CD4-positive, CD25-positive, alpha-beta regulatory T cell (primary cell): ENCODE results near the gene MGLL. TPM values are rescaled to one million over a fixed set of nuclear protein-coding genes. Genes with fewer than 3 reads are reported as not detected.
A peak's percentile ranks its signal among the peaks of the same experiment; 100 is the strongest.

ENCODE experiments used
- ATAC-seq, 2 donors: fragments of 150-1000 bp; cut with Tn5 transposase; one replicate each; pipeline ENCODE4 v1.10.0; 2021; ENCODE audit warnings: low read depth in 2 of 2, moderate number of reproducible peaks in 2 of 2, moderate library complexity in 1 of 2
- DNase-seq, 3 donors: peaks; one replicate each; pipeline versions ENCODE4 v3.0.0 to v3.0.0-alpha.2; 2012 to 2022; ENCODE audit warnings: mixed read lengths in 1 of 3
- H3K27ac ChIP-seq: one replicate; pipeline ENCODE4 v1.7.0; 2013; ENCODE audit warnings: mild to moderate bottlenecking, low read length; ENCODE audit not compliant: insufficient read depth, poor library complexity, severe bottlenecking
- H3K27me3 ChIP-seq: one replicate; pipeline ENCODE4 v1.7.0; 2013; ENCODE audit warnings: low read length; ENCODE audit not compliant: control insufficient read depth, insufficient read depth
- H3K36me3 ChIP-seq: one replicate; pipeline ENCODE4 v1.7.0; 2013; ENCODE audit warnings: mild to moderate bottlenecking, low read length, moderate library complexity; ENCODE audit not compliant: control insufficient read depth, insufficient read depth
- H3K4me1 ChIP-seq: 2 replicates; pipeline ENCODE4 v1.7.0; 2013; ENCODE audit warnings: mild to moderate bottlenecking, low read length; ENCODE audit not compliant: insufficient read depth, control insufficient read depth, poor library complexity, severe bottlenecking
- H3K4me3 ChIP-seq: one replicate; pipeline ENCODE4 v1.7.0; 2013; ENCODE audit warnings: low read depth, mild to moderate bottlenecking, low read length, moderate library complexity
- H3K9me3 ChIP-seq, 2 experiments: 1 replicate in 1 of 2; 2 replicates in 1 of 2; pipeline ENCODE4 v1.7.0; 2013; ENCODE audit warnings: low read length in 2 of 2, mild to moderate bottlenecking in 1 of 2, moderate library complexity in 1 of 2; ENCODE audit not compliant: control insufficient read depth in 2 of 2
- H3K27ac Mint-ChIP-seq, 3 donors: one replicate each; pipeline ENCODE4 v1.8.0; 2020 to 2022; ENCODE audit warnings: mild to moderate bottlenecking in 3 of 3, mixed read lengths in 3 of 3, moderate library complexity in 2 of 3
- H3K27me3 Mint-ChIP-seq: one replicate; pipeline ENCODE4 v1.8.0; 2022; ENCODE audit warnings: mild to moderate bottlenecking, mixed read lengths
- H3K36me3 Mint-ChIP-seq: one replicate; pipeline ENCODE4 v1.8.0; 2020; ENCODE audit warnings: mixed read lengths
- H3K4me1 Mint-ChIP-seq, 4 donors: one replicate each; pipeline ENCODE4 v1.8.0; 2020 to 2022; ENCODE audit warnings: mixed read lengths in 4 of 4, mild to moderate bottlenecking in 1 of 4
- H3K4me3 Mint-ChIP-seq, 4 donors: one replicate each; pipeline ENCODE4 v1.8.0; 2020 to 2022; ENCODE audit warnings: mild to moderate bottlenecking in 4 of 4, mixed read lengths in 4 of 4, moderate library complexity in 3 of 4
- H3K9me3 Mint-ChIP-seq, 7 donors: one replicate each; pipeline ENCODE4 v1.8.0; 2020 to 2022; ENCODE audit warnings: mixed read lengths in 7 of 7, mild to moderate bottlenecking in 3 of 7, moderate library complexity in 2 of 7
- polyA plus RNA-seq, 4 donors: library from polyadenylated mRNA; unstranded; fragments of 300-500 nt; fragmentation: Illumina TruSeq; gene quantifications; one replicate each; pipeline ENCODE4 v1.2.3, GENCODE V29; 2021
- total RNA-seq: library from RNA; stranded (reverse); gene quantifications from one replicate; pipeline ENCODE4 v1.2.3, GENCODE V29; 2022

The MGLL gene
- total and polyA plus RNA-seq, 5 donors from 2014 or later, result 0.06 to 1.7 (median 1.4) TPM; not detected in 2

DNA sequence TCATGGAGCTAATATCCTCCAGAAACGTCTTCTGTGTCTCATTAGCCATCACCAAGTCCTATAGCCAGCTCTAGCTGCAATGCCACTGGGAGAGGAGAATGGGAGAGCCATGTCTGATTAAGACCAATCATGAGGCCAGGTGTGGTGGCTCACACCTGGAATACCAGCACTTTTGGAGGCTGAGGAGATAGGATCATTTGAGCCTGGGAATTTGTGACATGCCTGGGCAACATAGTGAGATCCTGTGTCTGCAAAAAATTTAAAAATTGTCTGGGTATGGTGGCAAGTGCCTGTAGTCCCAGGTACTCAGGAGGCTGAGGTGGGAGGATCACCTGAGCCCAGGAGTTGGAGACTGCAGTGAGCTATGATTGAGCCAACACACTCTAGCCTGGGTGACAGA, 13.1 kb downstream of the MGLL start:
- Mint-ChIP-seq H3K4me1 (peaks cover 0 to 5% (median 2%) of the 10 kb centered on the region in 4 donors), H3K27me3 (peaks cover 6% of the 10 kb centered on the region), H3K36me3 (no peaks in the 10 kb centered on the region), H3K27ac (no peak overlapping the region), H3K9me3 (peaks cover 0 to 2% (median 0%) of the 10 kb centered on the region in 7 donors), H3K4me3 (no peak overlapping the region)
- DNase-seq, result no peak
- H3K27ac ChIP-seq, result no peak overlapping the region
- no peaks in the 10 kb centered on the region for H3K4me1 ChIP-seq
- no peaks in the 10 kb centered on the region for H3K36me3 ChIP-seq
- H3K9me3 ChIP-seq, result no peaks in the 10 kb centered on the region
- H3K4me3 ChIP-seq, result no peak overlapping the region
- ATAC-seq, result no peak
- no peaks in the 10 kb centered on the region for H3K27me3 ChIP-seq

DNA sequence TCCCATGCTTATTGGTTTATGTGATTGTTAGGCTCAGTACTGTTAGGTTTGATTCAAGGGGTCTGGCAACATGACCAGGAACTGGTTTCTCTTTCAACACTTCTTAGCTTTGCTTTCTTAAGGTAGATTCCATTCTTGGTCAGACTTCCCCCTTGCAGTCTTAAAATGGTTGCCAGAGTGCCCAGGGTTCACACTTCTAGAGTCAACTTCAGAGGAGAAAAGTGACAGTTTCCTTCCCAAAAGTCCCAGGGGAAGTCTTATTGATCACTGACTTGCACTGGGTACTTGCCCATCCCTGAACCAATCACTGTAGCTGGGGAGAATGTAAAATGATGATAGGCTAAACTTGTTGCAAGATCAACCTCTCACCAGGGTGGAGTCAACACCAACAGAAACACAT, 14.1 kb downstream of the MGLL start:
- no peak overlapping the region for H3K4me3 Mint-ChIP-seq
- DNase-seq (no peak), ATAC-seq (no peak)
- H3K36me3 ChIP-seq, result no peaks in the 10 kb centered on the region
- H3K9me3 ChIP-seq, result no peaks in the 10 kb centered on the region
- H3K4me1 Mint-ChIP-seq, result peaks cover 0 to 5% (median 2%) of the 10 kb centered on the region in 4 donors
- H3K36me3 Mint-ChIP-seq, result no peaks in the 10 kb centered on the region
- H3K4me1 ChIP-seq, result no peaks in the 10 kb centered on the region
- peaks cover 6% of the 10 kb centered on the region for H3K27me3 Mint-ChIP-seq
- no peaks in the 10 kb centered on the region for H3K27me3 ChIP-seq
- no peak overlapping the region for H3K27ac ChIP-seq
- H3K4me3 ChIP-seq, result no peak overlapping the region
- H3K9me3 Mint-ChIP-seq, result peaks cover 0 to 2% (median 0%) of the 10 kb centered on the region in 7 donors
- no peak overlapping the region for H3K27ac Mint-ChIP-seq

DNA sequence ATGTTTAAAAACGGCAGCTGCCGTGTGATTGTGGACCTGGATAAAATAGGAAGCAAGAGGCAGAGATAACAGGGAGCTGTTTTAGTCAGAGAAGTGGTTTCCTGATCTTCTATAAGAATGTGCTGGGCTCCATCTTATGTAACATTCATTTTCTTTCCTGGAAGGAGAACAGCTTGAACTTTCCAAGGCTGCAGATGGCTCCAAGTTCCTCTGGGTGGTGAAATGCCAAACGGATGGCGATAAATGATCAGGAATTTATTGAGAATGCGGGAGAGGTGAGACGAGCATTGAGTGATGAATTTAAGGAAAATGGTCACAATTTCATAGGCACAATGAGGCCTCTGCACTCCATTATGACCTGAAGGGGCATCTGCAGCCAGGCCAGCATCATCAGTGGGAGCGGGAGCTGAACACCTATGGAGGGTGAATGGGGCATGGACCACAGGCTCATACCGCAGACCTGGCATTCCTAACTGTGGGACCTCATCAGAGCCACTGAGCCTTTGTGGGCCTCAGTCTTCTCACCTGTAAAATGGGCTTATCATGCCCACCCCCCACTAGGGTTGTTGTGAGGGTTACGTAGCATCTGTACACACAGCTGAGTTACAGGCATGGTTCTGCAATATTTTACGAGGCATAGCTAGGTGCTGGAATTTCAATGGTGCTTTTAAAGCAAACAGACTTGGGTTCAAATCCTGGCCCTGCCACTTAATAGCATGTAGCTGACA, 17.1 kb downstream of the MGLL start:
- ATAC-seq (no peak), DNase-seq (no peak)
- H3K27ac ChIP-seq, result no peak overlapping the region
- Mint-ChIP-seq H3K36me3 (no peaks in the 10 kb centered on the region), H3K9me3 (no peaks in the 10 kb centered on the region), H3K4me1 (peaks cover 6 to 9% (median 7%) of the 10 kb centered on the region in 4 donors), H3K4me3 (no peak overlapping the region), H3K27ac (no peak overlapping the region), H3K27me3 (no peaks in the 10 kb centered on the region)
- peaks cover 4% of the 10 kb centered on the region for H3K4me1 ChIP-seq
- H3K4me3 ChIP-seq, result no peak overlapping the region
- no peaks in the 10 kb centered on the region for H3K27me3 ChIP-seq
- H3K9me3 ChIP-seq, result no peaks in the 10 kb centered on the region
- no peaks in the 10 kb centered on the region for H3K36me3 ChIP-seq

DNA sequence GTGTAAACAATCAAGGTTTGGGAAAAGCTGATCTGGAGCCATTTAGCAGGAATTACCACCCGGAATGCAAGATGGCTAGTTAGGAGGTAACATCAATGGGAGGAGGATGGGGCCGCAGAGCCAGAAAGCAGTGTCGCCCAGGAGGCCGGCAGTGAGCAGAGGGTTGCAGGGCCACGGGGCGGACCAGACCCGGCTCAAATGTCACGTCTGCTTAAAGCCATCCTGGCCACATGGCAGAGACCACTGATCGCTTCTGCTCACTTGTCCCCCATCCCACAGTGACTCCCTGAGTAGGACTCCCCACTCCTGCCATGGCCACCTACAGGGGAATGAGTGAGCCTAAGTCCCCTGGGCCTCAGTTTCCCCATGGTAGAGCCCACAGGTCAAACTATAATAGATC, 18.2 kb downstream of the MGLL start:
- Histone ChIP-seq H3K4me3 (no peak overlapping the region), H3K27ac (no peak overlapping the region), H3K9me3 (no peaks in the 10 kb centered on the region), H3K36me3 (no peaks in the 10 kb centered on the region), H3K4me1 (peaks cover 4% of the 10 kb centered on the region), H3K27me3 (no peaks in the 10 kb centered on the region)
- H3K4me3 Mint-ChIP-seq, result no peak overlapping the region
- H3K4me1 Mint-ChIP-seq, result peaks cover 8 to 9% (median 8%) of the 10 kb centered on the region in 4 donors
- ATAC-seq, result no peak
- DNase-seq, result no peak
- no peaks in the 10 kb centered on the region for H3K36me3 Mint-ChIP-seq
- H3K9me3 Mint-ChIP-seq, result no peaks in the 10 kb centered on the region
- no peaks in the 10 kb centered on the region for H3K27me3 Mint-ChIP-seq
- H3K27ac Mint-ChIP-seq, result no peak overlapping the region

DNA sequence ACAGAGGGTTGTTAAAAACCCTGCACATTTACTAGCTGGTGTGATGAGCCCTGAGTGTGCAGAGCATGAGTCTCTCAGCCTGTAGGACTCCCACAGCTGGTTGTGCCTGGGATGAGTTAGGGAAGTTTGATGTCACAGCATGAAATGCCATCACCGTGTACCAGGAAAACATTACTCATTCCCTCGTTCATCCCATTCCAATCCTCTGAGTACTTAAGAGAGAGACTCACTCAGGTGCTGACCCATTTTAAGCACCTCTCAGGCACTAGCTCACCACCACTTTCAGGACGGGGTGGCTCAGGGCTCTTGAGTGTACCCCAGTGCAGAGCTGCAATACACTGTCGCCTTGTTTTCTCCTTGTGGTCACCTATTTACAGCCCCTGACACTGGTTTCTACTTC, 18.7 kb downstream of the MGLL start:
- Histone ChIP-seq H3K4me3 (no peak overlapping the region), H3K27me3 (no peaks in the 10 kb centered on the region), H3K4me1 (peaks cover 4% of the 10 kb centered on the region), H3K27ac (no peak overlapping the region), H3K9me3 (no peaks in the 10 kb centered on the region), H3K36me3 (no peaks in the 10 kb centered on the region)
- no peak overlapping the region for H3K4me3 Mint-ChIP-seq
- peaks cover 8 to 9% (median 8%) of the 10 kb centered on the region in 4 donors for H3K4me1 Mint-ChIP-seq
- no peak for DNase-seq
- H3K36me3 Mint-ChIP-seq, result no peaks in the 10 kb centered on the region
- no peaks in the 10 kb centered on the region for H3K9me3 Mint-ChIP-seq
- no peaks in the 10 kb centered on the region for H3K27me3 Mint-ChIP-seq
- H3K27ac Mint-ChIP-seq, result no peak overlapping the region
- ATAC-seq, result no peak

DNA sequence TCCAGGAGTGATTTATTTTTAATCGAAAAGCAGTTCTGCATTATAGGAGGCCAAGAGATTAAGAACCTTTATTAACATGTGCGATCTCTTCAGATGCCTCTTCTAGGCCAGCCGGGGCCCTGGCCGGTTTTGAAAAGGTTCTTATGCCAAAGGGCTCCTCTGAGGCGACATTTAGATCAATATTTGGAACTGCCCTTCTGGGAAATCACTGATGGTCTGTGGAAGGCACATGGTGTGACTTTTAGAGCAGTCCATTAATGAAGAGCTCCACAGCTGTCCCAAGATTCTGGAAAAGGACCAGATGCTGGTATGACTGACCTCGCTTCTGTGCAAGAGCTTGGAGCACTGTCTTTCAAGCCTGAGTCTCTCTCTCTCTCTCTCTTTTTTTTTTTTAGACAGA, 19.7 kb downstream of the MGLL start:
- H3K4me1 Mint-ChIP-seq, result peaks cover 8 to 9% (median 8%) of the 10 kb centered on the region in 4 donors
- no peak overlapping the region for H3K4me3 Mint-ChIP-seq
- H3K36me3 ChIP-seq, result no peaks in the 10 kb centered on the region
- H3K27ac ChIP-seq, result no peak overlapping the region
- no peak for DNase-seq
- H3K4me3 ChIP-seq, result no peak overlapping the region
- no peak for ATAC-seq
- H3K9me3 Mint-ChIP-seq, result peaks cover 0 to 2% (median 0%) of the 10 kb centered on the region in 7 donors
- H3K4me1 ChIP-seq, result peaks cover 4% of the 10 kb centered on the region
- peak overlapping the region in 1 of 3 donors; percentile 53 for H3K27ac Mint-ChIP-seq
- H3K9me3 ChIP-seq, result no peaks in the 10 kb centered on the region
- H3K27me3 Mint-ChIP-seq, result no peaks in the 10 kb centered on the region
- no peaks in the 10 kb centered on the region for H3K27me3 ChIP-seq
- H3K36me3 Mint-ChIP-seq, result no peaks in the 10 kb centered on the region

DNA sequence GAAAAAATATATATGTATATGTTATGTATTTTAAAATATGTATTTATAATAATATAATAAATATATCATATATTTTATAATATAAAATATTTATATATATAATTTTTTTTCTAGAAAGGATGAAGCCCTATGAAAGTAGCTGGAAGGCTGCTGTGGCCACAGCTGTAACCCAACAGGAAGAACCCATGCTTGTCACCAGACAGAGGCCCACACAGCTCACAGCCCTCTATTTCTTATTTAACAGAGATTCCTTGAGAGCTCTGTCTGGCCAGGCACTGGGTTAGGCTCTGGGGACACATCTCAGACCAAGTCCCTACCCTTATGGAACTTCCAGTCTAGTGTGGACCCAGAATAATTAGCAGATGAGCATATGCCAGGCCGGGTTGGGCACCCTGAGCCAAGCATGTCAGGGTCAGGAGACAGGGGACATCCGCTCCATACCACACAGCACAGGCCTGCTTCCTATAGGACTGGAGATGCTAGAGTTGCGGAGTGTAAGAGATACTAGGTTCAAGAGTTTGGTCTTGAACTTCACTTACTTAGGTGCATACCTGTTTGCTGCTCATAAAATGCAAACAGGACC, 20.5 kb downstream of the MGLL start:
- Histone ChIP-seq H3K9me3 (no peaks in the 10 kb centered on the region), H3K27ac (no peak overlapping the region), H3K36me3 (no peaks in the 10 kb centered on the region), H3K27me3 (no peaks in the 10 kb centered on the region), H3K4me1 (peaks cover 4% of the 10 kb centered on the region), H3K4me3 (no peak overlapping the region)
- H3K36me3 Mint-ChIP-seq, result no peaks in the 10 kb centered on the region
- H3K9me3 Mint-ChIP-seq, result peaks cover 0 to 2% (median 0%) of the 10 kb centered on the region in 7 donors
- DNase-seq (no peak), ATAC-seq (no peak)
- H3K27me3 Mint-ChIP-seq, result no peaks in the 10 kb centered on the region
- H3K4me1 Mint-ChIP-seq, result peaks cover 4 to 8% (median 6%) of the 10 kb centered on the region in 4 donors
- H3K27ac Mint-ChIP-seq, result no peak overlapping the region
- no peak overlapping the region for H3K4me3 Mint-ChIP-seq

DNA sequence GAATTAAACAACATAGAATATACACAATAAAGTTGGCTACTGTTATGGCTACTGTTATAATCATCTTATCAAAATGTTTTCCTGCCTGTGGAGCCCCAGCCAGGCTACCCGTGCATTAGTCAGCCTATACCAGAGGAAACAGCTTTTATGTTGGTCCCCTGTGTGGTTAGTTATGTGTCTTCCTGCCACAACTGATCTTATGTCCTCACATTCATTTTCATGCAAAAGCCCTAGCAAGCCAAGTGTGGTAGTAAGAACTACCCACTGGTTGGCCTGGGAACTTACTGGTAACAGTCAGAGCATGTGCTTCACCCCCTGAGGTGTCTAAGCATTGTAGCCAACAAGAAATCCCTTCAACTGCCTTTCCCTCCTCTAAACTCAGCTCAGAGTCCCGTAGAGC, 21.8 kb downstream of the MGLL start:
- peaks cover 0 to 2% (median 0%) of the 10 kb centered on the region in 7 donors for H3K9me3 Mint-ChIP-seq
- H3K4me3 Mint-ChIP-seq, result no peak overlapping the region
- H3K36me3 Mint-ChIP-seq, result no peaks in the 10 kb centered on the region
- H3K4me1 Mint-ChIP-seq, result peaks cover 3 to 8% (median 6%) of the 10 kb centered on the region in 4 donors
- H3K4me1 ChIP-seq, result peaks cover 4% of the 10 kb centered on the region
- no peaks in the 10 kb centered on the region for H3K27me3 ChIP-seq
- H3K27ac Mint-ChIP-seq, result peak overlapping the region in 1 of 3 donors; percentile 47
- no peak overlapping the region for H3K4me3 ChIP-seq
- H3K27ac ChIP-seq, result no peak overlapping the region
- peak; percentile 61 to 70 for ATAC-seq
- no peaks in the 10 kb centered on the region for H3K27me3 Mint-ChIP-seq
- no peaks in the 10 kb centered on the region for H3K36me3 ChIP-seq
- H3K9me3 ChIP-seq, result no peaks in the 10 kb centered on the region
- DNase-seq, result peak in 1 of 3 donors; percentile 67
